Hematopoietic multipotent progenitor cell treated with erythropoietin and hydrocortisone succinate and interleukin-3 and kit ligand, for 6 days (in vitro differentiated cells): ENCODE results near the gene ECEL1.

Experiments used
- DNase-seq: peaks from one replicate; pipeline ENCODE4 v3.0.0-alpha.2; 2015

The ECEL1 gene

DNA sequence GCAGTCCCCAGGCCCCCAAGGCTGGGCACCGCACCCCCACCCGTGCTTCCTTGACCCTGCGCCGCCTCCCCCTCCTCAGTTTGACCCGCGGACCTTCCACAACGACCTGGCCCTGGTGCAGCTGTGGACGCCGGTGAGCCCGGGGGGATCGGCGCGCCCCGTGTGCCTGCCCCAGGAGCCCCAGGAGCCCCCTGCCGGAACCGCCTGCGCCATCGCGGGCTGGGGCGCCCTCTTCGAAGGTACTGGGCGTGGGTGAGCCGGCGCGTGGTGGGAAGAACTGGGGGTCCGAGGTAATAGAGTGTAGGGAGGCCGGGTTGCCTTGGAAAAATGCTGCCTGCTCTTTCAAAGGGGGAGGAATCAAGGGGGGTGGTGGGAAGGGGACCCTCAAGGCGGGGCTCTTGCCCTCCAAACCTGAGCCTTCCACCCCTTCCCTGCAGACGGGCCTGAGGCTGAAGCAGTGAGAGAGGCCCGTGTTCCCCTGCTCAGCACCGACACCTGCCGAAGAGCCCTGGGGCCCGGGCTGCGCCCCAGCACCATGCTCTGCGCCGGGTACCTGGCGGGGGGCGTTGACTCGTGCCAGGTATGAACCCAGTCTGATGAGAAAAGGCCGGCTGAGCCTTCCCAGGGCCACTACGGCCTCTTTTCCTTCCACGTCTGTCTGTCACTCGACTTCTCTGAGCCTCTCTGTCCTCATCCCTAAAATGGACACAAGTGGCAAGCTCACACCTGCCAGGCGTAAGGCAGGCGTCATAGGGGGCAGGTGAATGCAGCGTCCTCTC lies 35.2 kb upstream of the ECEL1 start:
- no peak for DNase-seq

DNA sequence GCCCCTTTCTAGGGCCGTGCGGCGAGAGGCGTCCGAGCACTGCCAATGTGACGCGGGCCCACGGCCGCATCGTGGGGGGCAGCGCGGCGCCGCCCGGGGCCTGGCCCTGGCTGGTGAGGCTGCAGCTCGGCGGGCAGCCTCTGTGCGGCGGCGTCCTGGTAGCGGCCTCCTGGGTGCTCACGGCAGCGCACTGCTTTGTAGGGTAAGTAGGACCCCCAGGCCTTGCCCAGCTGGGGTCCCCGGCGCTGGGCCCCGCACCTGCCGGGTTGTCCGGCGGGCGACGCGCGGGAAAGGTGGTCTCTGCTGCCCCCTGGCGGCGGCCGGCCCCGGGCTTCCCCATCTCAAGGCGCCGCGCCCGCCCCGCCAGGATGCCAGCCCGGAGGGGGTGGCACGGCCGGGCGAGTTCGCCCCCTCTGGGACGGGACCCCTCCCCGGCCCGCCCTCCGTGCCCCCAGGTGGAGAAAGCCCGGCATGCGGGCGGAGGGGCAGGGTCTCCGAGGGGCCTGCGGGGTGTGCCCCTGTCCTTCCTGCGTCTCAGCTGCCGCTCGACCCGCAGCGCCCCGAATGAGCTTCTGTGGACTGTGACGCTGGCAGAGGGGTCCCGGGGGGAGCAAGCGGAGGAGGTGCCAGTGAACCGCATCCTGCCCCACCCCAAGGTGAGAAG lies 34.5 kb upstream of the ECEL1 start:
- peak; percentile 67 for DNase-seq

DNA sequence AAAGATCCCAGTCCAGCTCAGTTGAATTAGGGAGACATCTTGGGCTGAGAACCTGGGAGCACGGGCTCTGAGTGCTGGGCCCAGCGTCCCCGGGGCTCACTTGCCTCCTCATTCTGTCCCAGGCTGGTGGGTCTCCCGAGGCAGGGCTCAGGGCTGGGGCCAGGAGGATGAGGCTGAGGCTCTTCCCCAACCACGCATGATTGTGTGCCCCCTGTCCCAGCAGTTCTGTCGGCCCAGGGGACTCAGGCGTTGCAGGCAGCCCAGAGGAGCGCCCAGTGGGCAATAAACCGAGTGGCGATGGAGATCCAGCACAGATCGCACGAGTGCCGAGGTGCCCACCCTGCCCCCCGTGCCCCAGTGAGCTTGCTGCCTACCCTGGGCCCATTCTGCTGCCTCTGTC lies 33.5 kb upstream of the ECEL1 start:
- DNase-seq = no peak

DNA sequence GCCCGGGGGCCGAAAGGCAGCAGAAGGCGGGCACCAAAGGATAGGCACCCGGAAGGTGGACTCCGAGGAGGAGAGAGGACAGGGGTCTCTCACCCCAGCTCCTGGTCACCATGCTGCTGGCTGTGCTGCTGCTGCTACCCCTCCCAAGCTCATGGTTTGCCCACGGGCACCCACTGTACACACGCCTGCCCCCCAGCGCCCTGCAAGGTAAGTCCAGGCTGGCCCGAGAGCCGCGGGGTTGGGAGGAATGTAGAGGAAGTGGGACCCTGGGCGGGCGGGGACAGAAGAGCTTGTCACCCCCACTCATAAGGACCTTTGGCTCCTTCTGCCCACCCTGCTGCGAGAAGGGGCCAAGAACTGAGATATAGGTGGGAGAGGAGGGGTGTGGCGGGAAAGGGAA lies 32.9 kb upstream of the ECEL1 start:
- DNase-seq = no peak

DNA sequence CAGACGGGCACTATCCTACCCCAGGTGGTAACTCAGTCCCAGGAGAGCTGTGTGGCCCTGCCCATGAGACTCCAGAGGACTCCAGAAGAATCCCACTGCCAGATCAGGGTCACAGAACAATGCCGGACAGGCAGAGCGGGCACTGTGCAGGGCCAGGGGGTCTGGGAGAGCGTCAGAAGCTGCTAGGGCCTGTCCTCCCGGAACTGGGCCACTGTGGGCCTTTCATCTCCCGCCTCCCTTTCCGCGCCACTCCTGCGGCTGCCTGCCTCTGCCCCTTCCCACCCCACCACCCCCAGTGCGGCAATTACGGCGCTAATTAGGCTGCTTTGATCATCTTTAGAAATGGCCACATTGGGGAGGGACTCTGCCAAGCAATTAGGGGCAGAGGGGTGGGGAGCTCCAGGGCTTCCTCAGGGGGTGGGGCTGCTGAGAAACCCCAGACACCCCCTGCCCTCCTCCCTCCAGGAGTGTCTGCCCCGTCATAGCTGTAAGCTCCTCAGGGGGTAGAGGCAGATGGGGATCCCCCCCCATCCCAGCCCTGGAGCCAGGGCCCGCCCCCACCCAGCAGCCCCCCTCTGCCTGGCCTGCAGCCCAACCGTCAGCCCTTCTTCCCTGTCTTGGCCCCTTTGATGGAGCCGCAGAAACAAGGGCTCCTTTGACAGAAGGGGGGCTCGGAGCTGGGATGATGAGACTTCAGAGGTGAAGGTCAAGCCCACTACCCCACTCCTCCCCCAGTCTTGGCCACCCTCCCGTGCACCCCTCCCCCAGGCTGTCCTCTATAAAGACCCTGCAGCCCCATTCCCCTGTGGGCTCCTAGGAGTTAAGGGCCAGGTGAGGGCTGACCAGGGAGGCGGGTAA lies 32.2 kb upstream of the ECEL1 start, which contains the start of gene PRSS56:
Gene PRSS56 (plus strand): TSS at position 808 of the 858 bp plus-strand sequence. CDS start 211 bp downstream, outside the sequence.
- no peak for DNase-seq

DNA sequence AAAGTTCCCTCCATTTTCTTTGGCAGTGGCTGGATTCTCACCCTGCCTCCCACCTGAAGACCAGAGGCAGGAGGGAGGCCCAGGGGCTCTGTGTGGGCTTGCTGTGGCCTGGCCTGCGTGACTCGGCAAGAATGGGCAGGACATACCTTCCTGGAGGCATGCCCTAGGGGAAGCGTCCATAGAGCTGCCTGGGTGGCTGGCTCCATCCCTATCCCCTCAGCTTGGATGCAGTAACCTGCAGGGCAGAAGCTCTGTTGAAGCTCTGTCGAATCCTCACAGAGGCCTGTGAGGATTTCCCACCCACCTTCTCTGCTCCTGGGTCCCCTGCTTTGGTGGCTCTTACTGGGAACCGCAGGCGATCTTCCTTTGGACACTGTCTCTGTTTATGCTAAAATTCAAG lies 31.2 kb upstream of the ECEL1 start:
- DNase-seq = no peak

DNA sequence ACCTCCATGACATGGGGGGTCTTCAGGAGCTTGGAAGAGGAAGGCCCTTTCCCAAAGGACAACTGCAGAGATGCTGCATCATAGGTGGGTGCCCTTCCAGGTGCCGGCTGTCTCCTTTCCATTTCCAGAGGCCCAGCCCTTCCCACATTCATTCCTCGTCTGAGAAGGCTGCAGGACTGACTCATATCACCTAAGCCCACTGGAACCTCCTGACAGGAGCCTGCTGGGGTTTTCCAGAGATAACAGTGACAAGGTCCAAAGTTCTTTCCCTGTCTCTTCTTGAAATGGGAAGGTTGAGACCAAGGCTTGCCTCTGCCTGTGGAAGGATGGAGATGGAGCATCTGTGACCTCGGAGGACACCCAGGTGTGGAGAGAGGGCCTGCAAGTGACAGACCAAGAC lies 28.9 kb upstream of the ECEL1 start:
- no peak for DNase-seq

DNA sequence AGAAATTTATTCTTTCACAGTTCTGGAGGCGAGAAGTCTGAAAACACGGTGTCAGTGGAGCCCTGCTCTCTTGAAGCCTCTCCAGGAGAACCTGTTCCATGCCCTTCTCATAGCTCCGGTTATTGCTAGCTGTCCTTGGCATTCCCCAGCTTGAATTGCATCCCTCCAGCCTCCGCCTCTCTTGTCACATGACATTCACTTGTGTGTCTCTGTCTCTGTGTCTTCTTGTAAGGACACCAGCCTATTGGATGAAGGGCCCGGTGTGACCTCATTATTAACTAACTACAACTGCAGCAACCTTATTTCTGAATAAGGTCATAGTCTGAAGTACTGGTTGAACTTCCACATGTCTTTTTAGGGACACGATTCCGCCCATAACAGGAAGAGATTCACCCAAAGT lies 28.0 kb upstream of the ECEL1 start:
- DNase-seq = no peak

DNA sequence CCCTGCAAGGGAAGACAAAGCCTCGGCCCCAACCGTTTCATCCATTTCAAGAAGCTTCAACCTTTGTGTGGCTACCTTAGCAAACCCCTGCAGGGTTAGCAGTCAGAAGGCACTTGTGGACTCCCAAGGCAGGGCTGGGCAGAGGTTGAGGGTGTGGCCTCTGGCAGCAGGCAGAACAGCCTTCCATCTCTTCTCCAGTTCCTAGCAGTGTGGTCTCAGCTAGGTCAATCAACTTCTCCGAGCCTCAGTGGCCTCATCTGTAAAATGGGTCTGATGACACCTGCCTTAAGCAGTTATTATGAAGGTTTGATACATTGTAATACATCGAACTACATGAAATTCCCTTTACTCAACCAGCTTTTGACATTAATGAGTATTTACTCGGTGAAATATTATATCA lies 25.7 kb upstream of the ECEL1 start:
- DNase-seq = no peak

DNA sequence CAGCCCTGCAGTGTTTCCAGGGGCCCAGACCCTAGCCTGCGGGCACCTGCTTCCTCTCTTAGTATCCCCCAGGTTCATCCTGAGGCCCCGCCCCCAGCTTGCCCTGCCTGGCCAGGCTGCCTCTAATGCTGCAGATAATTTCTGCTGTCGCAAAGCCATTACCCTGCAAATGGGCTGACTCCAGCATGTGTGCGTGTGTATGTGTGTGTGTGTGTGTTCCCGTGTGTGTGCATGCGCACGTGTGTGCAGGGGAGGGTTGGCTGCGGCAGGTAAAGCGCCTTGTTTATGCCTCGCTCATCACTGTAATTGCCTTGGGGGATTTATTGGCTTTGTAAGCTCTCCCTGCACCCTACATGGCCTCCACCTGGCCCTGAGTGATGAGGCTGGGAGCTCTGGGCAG lies 25.0 kb upstream of the ECEL1 start:
- no peak for DNase-seq

DNA sequence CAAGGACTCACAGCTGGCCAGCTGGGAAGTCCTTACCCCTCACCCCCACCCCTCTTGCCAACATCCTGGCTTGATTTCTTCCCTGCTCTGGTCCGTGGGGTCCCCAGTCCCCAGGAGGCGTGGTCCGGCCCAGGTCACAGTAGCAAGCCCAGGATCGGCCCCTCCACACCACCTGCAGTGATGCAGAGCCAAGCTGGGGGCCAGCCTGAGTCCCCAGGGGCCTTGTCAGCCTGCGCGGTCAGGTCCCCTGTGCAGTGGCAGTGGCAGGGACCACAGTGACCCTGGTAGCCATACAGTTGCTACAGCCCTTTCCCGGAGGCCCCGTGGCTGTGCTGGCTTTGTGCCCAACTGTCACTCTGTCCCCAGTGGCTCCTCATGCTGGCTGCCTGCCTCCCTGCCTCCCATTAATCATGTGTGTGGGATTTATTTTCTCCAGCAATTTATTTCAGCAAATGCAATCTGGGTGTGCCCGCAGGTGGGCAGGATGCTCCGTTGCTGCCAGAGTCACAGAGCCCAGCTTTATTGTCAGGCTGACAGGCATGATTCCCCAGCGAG lies 23.8 kb upstream of the ECEL1 start:
- DNase-seq = no peak

DNA sequence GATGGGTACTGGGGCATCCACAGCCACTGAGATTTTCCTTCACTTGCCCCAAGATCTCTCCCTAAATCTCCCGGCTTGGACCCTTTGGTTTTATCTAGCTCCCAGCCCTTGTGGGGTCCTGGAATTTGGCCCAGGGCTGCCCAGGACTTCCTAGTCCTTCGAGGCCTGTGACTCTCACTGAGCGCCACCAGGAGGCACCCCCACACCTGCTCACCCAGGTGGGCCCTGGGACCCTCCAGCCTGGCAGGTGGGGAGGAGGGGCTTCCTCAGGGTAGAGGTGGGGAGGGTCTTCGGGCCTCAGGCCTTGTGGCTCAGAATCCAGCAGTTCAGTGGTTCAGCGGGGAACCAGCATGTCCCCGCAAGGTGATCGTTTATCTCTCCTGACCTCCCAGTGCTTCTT lies 20.6 kb upstream of the ECEL1 start:
- no peak for DNase-seq

DNA sequence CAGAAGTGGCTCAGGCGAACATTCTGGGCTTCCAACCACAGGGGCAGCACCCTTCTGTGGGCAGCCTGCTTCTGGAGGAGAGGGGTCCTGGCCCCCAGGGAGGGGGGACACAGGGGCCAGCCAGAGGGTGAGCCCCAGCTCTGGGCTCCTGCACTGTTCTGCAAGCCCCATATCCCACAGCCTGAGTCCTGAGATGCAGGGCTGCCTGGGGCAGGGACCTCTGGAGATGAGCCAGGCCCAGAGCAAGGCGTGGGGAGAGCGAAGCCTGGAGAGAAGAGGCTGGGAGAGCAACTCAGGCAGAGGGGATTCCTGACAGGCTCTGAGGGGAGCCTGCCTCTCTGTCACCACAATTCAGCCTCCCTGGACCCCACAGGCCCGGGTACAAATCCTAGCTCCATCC lies 19.1 kb upstream of the ECEL1 start:
- no peak for DNase-seq

DNA sequence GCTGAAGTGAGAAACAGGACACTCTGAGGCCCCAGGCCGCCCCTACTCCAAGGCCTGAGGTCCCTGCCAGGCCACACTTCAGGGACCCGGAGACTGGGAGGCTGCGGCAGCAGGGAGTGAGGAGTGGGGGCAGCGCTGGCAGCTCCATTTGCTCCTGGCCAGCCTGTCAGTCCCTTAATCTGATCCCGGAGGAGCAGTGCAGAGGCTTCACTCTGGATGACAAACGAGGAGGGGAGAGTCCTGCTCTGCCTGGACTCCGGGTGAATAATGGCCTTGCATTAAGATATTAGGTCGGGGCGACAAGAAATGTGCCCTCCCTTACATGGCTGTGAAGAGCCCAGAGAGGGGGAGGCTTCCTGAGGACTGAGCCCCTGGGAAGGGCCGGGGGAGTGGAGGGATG lies 18.2 kb upstream of the ECEL1 start:
- DNase-seq = no peak

DNA sequence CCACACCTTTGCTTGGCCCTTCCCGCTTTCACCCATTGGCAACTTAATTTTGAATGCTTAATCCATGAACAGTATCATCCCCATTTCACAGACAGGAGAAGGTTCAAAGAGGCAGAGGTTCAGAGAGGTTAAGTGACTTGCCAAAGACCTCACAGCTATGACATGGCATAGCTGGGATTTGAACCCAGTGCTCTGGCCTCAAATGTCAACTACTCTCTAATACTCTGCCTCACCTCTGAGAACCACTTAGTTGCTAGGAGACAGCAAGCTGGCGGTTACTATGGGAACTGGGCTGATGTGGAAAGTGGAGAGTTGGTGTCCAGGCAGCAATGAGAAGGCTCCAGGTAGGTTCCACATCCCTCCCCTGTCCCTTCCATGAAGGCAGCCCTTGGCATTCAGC lies 16.8 kb upstream of the ECEL1 start:
- no peak for DNase-seq

DNA sequence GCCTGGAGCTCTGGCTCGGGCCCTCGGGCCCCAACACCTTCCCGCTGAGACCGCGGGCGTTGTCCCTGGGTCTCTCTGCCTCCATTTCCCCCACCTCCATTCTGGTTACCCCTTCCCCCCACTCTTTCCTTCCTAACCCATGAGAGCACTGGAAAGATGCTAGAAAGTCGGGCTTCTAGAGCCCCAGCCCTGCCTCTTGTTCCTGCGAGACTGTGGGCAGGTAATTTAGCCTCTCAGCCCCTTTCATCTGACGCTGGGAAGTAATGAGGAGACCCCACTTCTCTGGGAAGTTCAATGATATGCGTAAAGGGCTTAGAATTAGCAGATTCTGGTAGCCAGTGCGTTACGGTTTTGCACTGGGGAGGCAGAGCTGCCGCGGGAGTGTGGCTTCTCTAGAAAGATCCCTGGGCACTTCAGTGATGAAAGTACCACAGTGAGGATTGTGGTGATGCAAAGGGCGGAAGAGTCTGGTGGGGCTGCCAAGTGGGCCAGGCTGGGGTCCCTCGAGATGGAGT lies 16.2 kb upstream of the ECEL1 start:
- DNase-seq = no peak

DNA sequence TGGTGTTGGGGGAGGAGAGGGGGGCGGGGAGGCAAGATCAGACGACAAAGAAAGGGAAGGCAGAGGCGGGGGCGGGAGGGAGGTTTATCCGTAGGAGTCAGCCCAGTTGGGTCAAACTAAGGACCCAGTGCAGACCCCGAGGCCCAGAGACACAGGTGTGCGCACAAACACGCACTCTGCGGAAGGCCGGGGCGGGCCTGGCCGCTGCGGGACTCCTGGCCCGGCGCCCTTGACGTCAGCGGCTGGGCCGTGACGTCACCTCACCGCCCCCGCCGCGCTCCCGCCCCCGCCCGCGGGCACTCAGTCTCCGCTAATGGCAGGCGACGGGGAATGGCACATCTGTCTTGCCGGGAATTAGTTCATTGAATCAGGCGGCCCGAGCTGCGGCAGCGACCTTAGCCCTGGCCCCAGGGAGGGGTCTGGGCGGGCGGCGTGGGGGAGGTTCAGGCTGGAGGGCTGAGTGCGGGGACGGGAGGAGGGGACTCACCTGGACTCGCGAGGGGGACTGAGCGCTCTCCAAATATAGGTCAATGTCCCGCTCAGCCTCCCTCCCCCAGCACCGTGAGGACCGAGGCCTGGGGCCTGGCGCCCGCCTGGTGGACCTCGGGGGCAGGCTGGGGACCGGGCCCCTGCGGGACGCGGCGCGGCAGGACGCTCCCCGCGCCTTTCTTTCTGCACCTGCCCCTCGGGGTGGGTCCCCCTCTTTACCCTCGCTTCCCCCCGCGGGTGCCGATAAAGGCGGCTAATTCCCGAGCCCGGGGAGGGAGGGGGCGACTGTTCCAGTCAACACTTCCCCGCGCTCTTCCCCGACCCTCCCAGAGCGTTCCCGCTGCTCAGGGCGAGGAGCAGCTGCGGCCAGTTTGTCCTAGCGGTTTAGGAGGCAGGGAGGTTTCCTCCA lies 15.5 kb upstream of the ECEL1 start:
- no peak for DNase-seq

DNA sequence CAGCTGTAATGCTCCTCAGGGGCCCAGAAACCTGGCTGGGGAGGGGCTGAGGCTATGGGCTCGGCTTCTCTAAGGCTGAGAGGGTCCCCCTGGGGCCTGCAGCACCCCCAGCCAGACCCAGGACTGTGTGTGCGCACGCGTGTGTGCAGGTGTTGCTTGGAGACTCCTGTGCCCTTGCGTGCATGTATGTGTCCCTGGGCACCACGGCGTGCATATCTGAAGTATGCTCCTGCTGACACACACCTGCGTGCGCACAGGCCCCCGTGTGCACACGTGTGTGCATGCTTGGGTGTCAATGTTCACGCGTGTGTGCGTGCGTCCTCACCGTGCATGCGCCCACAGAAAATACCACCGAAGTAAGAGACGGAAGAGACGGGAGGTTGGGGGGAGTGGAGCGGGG lies 14.9 kb upstream of the ECEL1 start:
- no peak for DNase-seq

DNA sequence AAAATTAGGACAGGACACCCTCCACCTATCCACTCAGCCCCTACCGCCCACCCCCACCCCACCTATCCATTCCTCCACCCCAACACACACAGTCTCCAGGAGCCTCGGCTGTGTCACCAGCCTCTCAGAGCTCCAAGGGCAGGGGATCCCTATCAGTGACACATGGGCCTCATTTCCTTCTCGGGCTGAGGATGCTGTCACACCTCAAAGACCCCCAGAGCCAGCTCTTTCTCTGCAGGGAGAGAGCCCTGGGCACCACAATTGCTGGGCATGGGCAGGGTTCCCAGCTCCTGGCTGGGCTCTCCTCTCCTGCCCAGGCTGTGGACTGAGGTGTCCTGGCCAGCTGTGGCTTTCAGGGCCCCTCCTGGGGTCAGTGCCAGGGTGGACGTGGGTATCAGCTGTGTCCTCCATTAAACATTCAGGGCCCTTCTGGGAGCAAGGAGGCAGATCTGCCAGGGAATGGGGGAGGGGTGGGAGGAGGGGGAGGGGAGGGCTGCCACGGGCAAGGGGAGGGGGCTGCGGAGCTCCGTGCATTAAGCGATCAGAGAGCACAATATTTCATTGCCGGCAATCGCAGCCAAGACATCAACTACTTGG lies 14.3 kb upstream of the ECEL1 start:
- no peak for DNase-seq

DNA sequence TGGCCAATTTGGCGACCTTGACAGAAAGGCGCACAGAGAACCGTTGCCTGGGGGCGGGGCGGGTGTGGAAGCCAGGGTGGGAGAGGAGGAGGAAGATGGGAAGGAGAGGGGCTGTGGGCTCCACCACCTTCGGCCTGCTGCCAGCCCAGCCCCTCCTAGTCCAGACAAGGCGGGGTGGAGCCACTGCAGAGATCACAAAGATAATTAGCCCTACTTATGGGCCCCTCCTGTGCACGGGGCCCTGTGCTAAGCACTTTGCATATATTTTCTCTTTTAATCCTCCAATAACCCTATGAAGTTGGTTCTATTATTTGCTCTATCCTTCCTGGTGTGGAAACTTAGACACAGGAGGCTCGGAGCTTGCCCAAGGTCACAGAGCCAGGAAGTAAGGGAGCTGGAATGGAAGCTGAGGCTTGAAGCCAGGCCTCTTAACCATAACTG lies 13.7 kb upstream of the ECEL1 start:
- DNase-seq = no peak

DNA sequence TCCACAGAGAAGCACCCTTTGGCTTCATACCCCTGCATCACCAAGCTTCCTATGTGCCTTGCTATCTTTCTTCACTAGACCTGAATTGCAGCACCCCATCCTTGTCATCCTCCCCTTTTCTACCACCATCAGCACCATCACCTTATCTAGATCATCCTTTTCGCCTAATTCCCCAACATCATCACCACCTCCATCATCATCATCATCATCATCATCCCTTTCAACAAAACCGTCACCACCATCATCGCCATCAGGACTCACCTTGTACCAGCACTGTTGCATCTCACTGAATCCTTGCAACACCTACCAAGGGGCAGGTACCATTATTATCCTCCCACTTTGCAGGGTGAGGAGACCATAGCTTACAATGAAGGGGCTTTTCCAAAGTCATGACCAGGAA lies 10.8 kb upstream of the ECEL1 start:
- no peak for DNase-seq

DNA sequence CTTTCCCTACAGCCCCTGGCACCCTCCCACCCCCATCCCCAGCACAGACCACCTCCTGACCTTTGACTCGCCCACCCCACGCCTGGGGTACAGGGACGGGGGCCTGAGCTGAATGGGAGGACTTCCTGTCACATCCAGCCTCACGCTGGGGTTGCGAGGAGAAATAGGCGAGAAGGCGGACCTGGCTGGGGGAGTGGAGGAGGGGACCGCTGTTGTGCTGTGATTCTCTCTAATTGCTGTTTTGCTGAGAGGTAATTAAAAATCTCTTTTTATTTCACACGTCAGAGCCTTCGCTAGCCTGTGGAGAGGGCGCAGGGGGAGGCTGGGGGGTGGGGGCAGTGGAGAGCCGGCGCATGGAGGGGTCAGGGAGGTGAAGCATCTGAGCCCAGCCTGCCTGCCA lies 9.7 kb upstream of the ECEL1 start:
- no peak for DNase-seq
